GM23248 (cell line): Measurements from ENCODE around the gene LRBA.

ENCODE experiments used
- EZH2 ChIP-seq: fragments of 200-600 bp; sonication (generic); IDR thresholded peaks from 2 replicates; pipeline ENCODE4 v1.6.1; 2018; ENCODE audit warnings: antibody characterized with exemption, mild to moderate bottlenecking; ENCODE audit not compliant: insufficient read depth, poor library complexity, severe bottlenecking
- EZH2phosphoT487 ChIP-seq: fragments of 200-600 bp; sonication (generic); IDR thresholded peaks from 2 replicates; pipeline ENCODE4 v1.6.1; 2018; ENCODE audit warnings: antibody characterized with exemption, moderate library complexity, mild to moderate bottlenecking, low read depth; ENCODE audit not compliant: insufficient read depth

GRCh38 chr4:150580306-150580705 lies 434.8 kb downstream of the LRBA start:
- no peak for TF ChIP-seq EZH2
- TF ChIP-seq EZH2phosphoT487 = no peak
